H1 (cell line): Measurements from ENCODE around the gene TSPEAR. TPM values are rescaled to one million over a fixed set of nuclear protein-coding genes. Genes with fewer than 3 reads are reported as not detected.

Experiments used
- CTCF ChIA-PET: fragments of 300-600 bp; sonication (Branson Sonifier 250); formaldehyde crosslinking; loops from one replicate; lab custom pipeline; 2021; ENCODE audit not compliant: partially characterized antibody; lab: Charles Lee
- POLR2A ChIA-PET: fragments of 300-600 bp; sonication (Branson Sonifier 250); formaldehyde crosslinking; loops from one replicate; lab custom pipeline; 2021; ENCODE audit warnings: inconsistent platforms; ENCODE audit not compliant: partially characterized antibody; lab: Charles Lee
- DNase-seq, 2 experiments: peaks; one replicate each; pipeline versions ENCODE4 v3.0.0 to v3.0.0-alpha.2; 2010 to 2022; ENCODE audit warnings: low spot score in 2 of 2, low read depth in 1 of 2, mixed read lengths in 1 of 2
- FAIRE-seq: peaks from 2 replicates; lab custom pipeline; 2011; peaks lifted over from hg19 to GRCh38; lab: Jason Lieb, UNC
- H2AFZ ChIP-seq: 2 replicates; pipeline ENCODE4 v1.8.1; 2012; ENCODE audit warnings: low read length, inconsistent platforms
- H2AK5ac ChIP-seq: 2 replicates; pipeline ENCODE4 v1.6.1; 2013; ENCODE audit warnings: low read depth, low read length
- H2BK120ac ChIP-seq: replicated peaks from 2 replicates; pipeline ENCODE3; 2013; ENCODE audit warnings: low read depth, low read length, inconsistent platforms
- H2BK12ac ChIP-seq: 2 replicates; pipeline ENCODE4 v1.6.1; 2013; ENCODE audit warnings: low read depth, low read length
- H2BK15ac ChIP-seq: 2 replicates; pipeline ENCODE4 v1.6.1; 2013; ENCODE audit warnings: low read length
- H2BK20ac ChIP-seq: 2 replicates; pipeline ENCODE4 v1.6.1; 2013; ENCODE audit warnings: low read length
- H2BK5ac ChIP-seq: 2 replicates; pipeline ENCODE4 v1.6.1; 2013; ENCODE audit warnings: low read depth, low read length
- H3K14ac ChIP-seq: 2 replicates; pipeline ENCODE4 v1.6.1; 2013; ENCODE audit warnings: inconsistent platforms; ENCODE audit not compliant: insufficient read length
- H3K18ac ChIP-seq: 2 replicates; pipeline ENCODE4 v1.6.1; 2013; ENCODE audit warnings: low read length; ENCODE audit errors: extremely low read depth
- H3K23ac ChIP-seq: 2 replicates; pipeline ENCODE4 v1.6.1; 2013; ENCODE audit warnings: inconsistent platforms; ENCODE audit not compliant: insufficient read length
- H3K23me2 ChIP-seq: 2 replicates; pipeline ENCODE4 v1.6.1; 2013; ENCODE audit warnings: low read depth, low read length
- H3K27ac ChIP-seq: 2 replicates; pipeline ENCODE4 v1.6.1; 2011; ENCODE audit warnings: low read depth, low read length, inconsistent platforms
- H3K27me3 ChIP-seq, 4 experiments: replicated peaks in 1 of 4; 1 replicate in 1 of 4; 2 replicates in 3 of 4; pipeline versions ENCODE4 v1.6.1 to v1.8.1; 2011 to 2013; ENCODE audit warnings: low read length in 3 of 4, mild to moderate bottlenecking in 3 of 4, inconsistent platforms in 2 of 4, mixed read lengths in 2 of 4, moderate library complexity in 1 of 4; ENCODE audit not compliant: control insufficient read depth in 3 of 4, insufficient read depth in 3 of 4; ENCODE audit errors: extremely low read depth in 1 of 4
- H3K36me3 ChIP-seq, 4 experiments: 2 replicates each; pipeline versions ENCODE4 v1.6.1 to v1.8.1; 2011 to 2013; ENCODE audit warnings: mild to moderate bottlenecking in 4 of 4, low read length in 3 of 4, moderate library complexity in 2 of 4, control low read depth in 1 of 4, inconsistent platforms in 1 of 4; ENCODE audit not compliant: insufficient read depth in 4 of 4, control insufficient read depth in 2 of 4
- H3K4ac ChIP-seq: replicated peaks from 2 replicates; pipeline ENCODE3; 2013; ENCODE audit warnings: low read length, low read depth, mixed read lengths, inconsistent platforms; ENCODE audit not compliant: insufficient read length
- H3K4me1 ChIP-seq, 4 experiments: replicated peaks in 1 of 4; 1 replicate in 1 of 4; 2 replicates in 3 of 4; pipeline versions ENCODE4 v1.6.1 to v1.8.1; 2011 to 2013; ENCODE audit warnings: low read length in 3 of 4, inconsistent platforms in 2 of 4, mixed read lengths in 1 of 4; ENCODE audit not compliant: insufficient read depth in 4 of 4, control insufficient read depth in 3 of 4
- H3K4me2 ChIP-seq, 2 experiments: 2 replicates each; pipeline versions ENCODE4 v1.6.1 to v1.8.1; 2011 to 2013; ENCODE audit warnings: low read depth in 2 of 2, low read length in 2 of 2, control low read depth in 1 of 2, inconsistent platforms in 1 of 2, mild to moderate bottlenecking in 1 of 2; ENCODE audit not compliant: insufficient read depth in 1 of 2
- H3K4me3 ChIP-seq, 4 experiments: fragments of 200-600, 300-600 bp in 1 of 4; sonication (generic), shearing (Covaris generic), sonication (Bioruptor Twin) in 1 of 4; 2 replicates each; pipeline versions ENCODE4 v1.5.1 to v1.8.1; 2011 to 2016; ENCODE audit warnings: low read length in 4 of 4, low read depth in 3 of 4, control low read depth in 2 of 4, inconsistent platforms in 2 of 4, mild to moderate bottlenecking in 2 of 4, mixed read lengths in 1 of 4, moderate library complexity in 1 of 4; ENCODE audit not compliant: insufficient read depth in 2 of 4; ENCODE audit errors: extremely low read depth in 1 of 4
- H3K56ac ChIP-seq: replicated peaks from 2 replicates; pipeline ENCODE3; 2013; ENCODE audit warnings: low read depth, mild to moderate bottlenecking, mixed read lengths, low read length, inconsistent platforms; ENCODE audit not compliant: insufficient read length
- H3K79me1 ChIP-seq: 2 replicates; pipeline ENCODE4 v1.6.1; 2013; ENCODE audit warnings: low read depth, low read length, control low read depth
- H3K79me2 ChIP-seq, 2 experiments: 2 replicates each; pipeline versions ENCODE4 v1.6.1 to v1.8.1; 2012 to 2013; ENCODE audit warnings: low read length in 2 of 2, mild to moderate bottlenecking in 2 of 2, inconsistent platforms in 1 of 2; ENCODE audit not compliant: insufficient read depth in 2 of 2, control insufficient read depth in 1 of 2
- H3K9ac ChIP-seq, 4 experiments: replicated peaks in 1 of 4; 1 replicate in 1 of 4; 2 replicates in 3 of 4; pipeline versions ENCODE4 v1.6.1 to v1.8.1; 2011 to 2013; ENCODE audit warnings: low read depth in 3 of 4, low read length in 3 of 4, control low read depth in 2 of 4, mild to moderate bottlenecking in 2 of 4, moderate library complexity in 2 of 4, inconsistent platforms in 1 of 4; ENCODE audit errors: extremely low read depth in 1 of 4
- H3K9me3 ChIP-seq, 2 experiments: 2 replicates each; pipeline versions ENCODE4 v1.6.1 to v1.8.1; 2012 to 2013; ENCODE audit warnings: mild to moderate bottlenecking in 2 of 2, moderate library complexity in 2 of 2, control low read depth in 1 of 2, inconsistent platforms in 1 of 2, low read depth in 1 of 2, low read length in 1 of 2, mixed read lengths in 1 of 2; ENCODE audit not compliant: insufficient read depth in 2 of 2
- H4K20me1 ChIP-seq, 2 experiments: replicated peaks in 1 of 2; 2 replicates each; pipeline versions ENCODE3 to v1.8.1; 2011 to 2013; ENCODE audit warnings: inconsistent platforms in 2 of 2, low read length in 2 of 2, mild to moderate bottlenecking in 1 of 2; ENCODE audit not compliant: insufficient read depth in 2 of 2, control insufficient read depth in 1 of 2
- H4K5ac ChIP-seq: 2 replicates; pipeline ENCODE4 v1.6.1; 2013; ENCODE audit warnings: low read length, low read depth, mixed read lengths, inconsistent platforms; ENCODE audit not compliant: insufficient read length
- H4K8ac ChIP-seq: 2 replicates; pipeline ENCODE4 v1.8.0; 2013; ENCODE audit warnings: mild to moderate bottlenecking, moderate library complexity, low read length, inconsistent platforms; ENCODE audit not compliant: insufficient read depth; ENCODE audit errors: extremely low read depth
- H4K91ac ChIP-seq: replicated peaks from 2 replicates; pipeline ENCODE3; 2013; ENCODE audit warnings: low read length, mixed read lengths, inconsistent platforms; ENCODE audit not compliant: insufficient read length
- ATF3 ChIP-seq: IDR thresholded peaks from 2 replicates; pipeline ENCODE4 v1.6.1; 2011; ENCODE audit warnings: low read depth, mild to moderate bottlenecking, low read length; ENCODE audit not compliant: insufficient read depth
- BACH1 ChIP-seq: IDR thresholded peaks from 2 replicates; pipeline ENCODE4 v1.6.1; 2012; ENCODE audit warnings: low read length, improper control_type of control experiment
- CTBP2 ChIP-seq: IDR thresholded peaks from 2 replicates; pipeline ENCODE4 v1.7.0; 2011; ENCODE audit warnings: borderline replicate concordance, mild to moderate bottlenecking, moderate library complexity, mixed read lengths, low read length; ENCODE audit not compliant: insufficient read depth, insufficient read length
- EGR1 ChIP-seq: IDR thresholded peaks from 2 replicates; pipeline ENCODE4 v1.6.1; 2011; ENCODE audit warnings: low read depth, low read length, borderline replicate concordance
- EP300 ChIP-seq, 2 experiments: IDR thresholded peaks; 1 replicate in 1 of 2; 2 replicates in 1 of 2; pipeline ENCODE4 v1.6.1; 2011 to 2012; ENCODE audit warnings: low read depth in 2 of 2, low read length in 2 of 2, mild to moderate bottlenecking in 2 of 2, borderline replicate concordance in 1 of 2, inconsistent platforms in 1 of 2, moderate library complexity in 1 of 2
- KDM1A ChIP-seq: fragments of 200-600, 300-600 bp; sonication (generic); IDR thresholded peaks from 2 replicates; pipeline ENCODE4 v1.7.1; 2016; ENCODE audit warnings: mild to moderate bottlenecking, low read length, borderline replicate concordance
- NANOG ChIP-seq: IDR thresholded peaks from 2 replicates; pipeline ENCODE4 v1.6.1; 2011; ENCODE audit warnings: low read length, low read depth, mild to moderate bottlenecking, inconsistent platforms; ENCODE audit not compliant: insufficient read depth, poor library complexity, severe bottlenecking
- NRF1 ChIP-seq: IDR thresholded peaks from 2 replicates; pipeline ENCODE4 v1.6.1; 2011; ENCODE audit warnings: mild to moderate bottlenecking, low read depth, low read length, improper control_type of control experiment
- POLR2A ChIP-seq, 2 experiments: IDR thresholded peaks; 1 replicate in 1 of 2; 2 replicates in 1 of 2; pipeline ENCODE4 v1.6.1; 2011; ENCODE audit warnings: low read depth in 2 of 2, low read length in 2 of 2, mild to moderate bottlenecking in 2 of 2; ENCODE audit errors: control extremely low read depth in 1 of 2
- RBBP5 ChIP-seq: IDR thresholded peaks from 2 replicates; pipeline ENCODE4 v1.7.1; 2012; ENCODE audit warnings: low read depth, mild to moderate bottlenecking, inconsistent platforms, low read length, moderate library complexity, borderline replicate concordance
- RXRA ChIP-seq: IDR thresholded peaks from 2 replicates; pipeline ENCODE4 v1.6.1; 2011; ENCODE audit warnings: low read depth, mild to moderate bottlenecking, low read length, moderate library complexity; ENCODE audit not compliant: insufficient read depth
- SIRT6 ChIP-seq: IDR thresholded peaks from one replicate; pipeline ENCODE4 v1.7.1; 2012; ENCODE audit warnings: low read length, inconsistent platforms
- TCF12 ChIP-seq: IDR thresholded peaks from 2 replicates; pipeline ENCODE4 v1.6.1; 2011; ENCODE audit warnings: low read depth, mild to moderate bottlenecking, low read length
- WGBS, 2 experiments: shearing (Covaris generic) in 1 of 2; methylation state at CpG; one replicate each; pipeline versions ENCODE4 v1.1.6 to v1.1.7; 2013 to 2015; ENCODE audit warnings: low lambda C conversion rate in 2 of 2, mixed read lengths in 2 of 2, inconsistent platforms in 1 of 2, low coverage in 1 of 2, missing lambda C conversion rate in 1 of 2; ENCODE audit not compliant: insufficient replicate concordance in 2 of 2, insufficient coverage in 1 of 2, insufficient read length in 1 of 2; ENCODE audit errors: extremely low coverage in 1 of 2, missing lambda C conversion rate in 1 of 2; 5-methylcytosine and 5-hydroxymethylcytosine counted together
- polyA plus RNA-seq, 7 experiments: library from polyadenylated mRNA; depleted of rRNA in 3 of 7; stranded (reverse) in 5 of 7; unstranded in 2 of 7; fragments of >200 nt in 5 of 7; fragments of 200-250 nt in 2 of 7; gene quantifications; 1 replicate in 5 of 7; 2 replicates in 1 of 7; 4 replicates in 1 of 7; pipeline versions ENCODE4 v1.2.1 to v1.2.3, GENCODE V29; 2011 to 2013; ENCODE audit warnings: missing spikeins in 2 of 7, mixed read lengths in 2 of 7
- total RNA-seq: library from RNA; stranded (reverse); fragmentation: NEBNext Ultra II Directional; extraction: Animal tissue kit (Norgen Biotek cat#: 25700); gene quantifications from 2 replicates; pipeline ENCODE4 v1.2.1, GENCODE V29; 2021

TSPEAR gene
- total and polyA plus RNA-seq, 2 of the 8 experiments (the other 6 are each of a cell fraction or from before 2014, with no cell fraction given): 0.58 to 0.89 TPM

GRCh38 chr21:44726826-44727225, 15.5 kb upstream of the TSPEAR start:
- H3K27me3 ChIP-seq: peaks cover 0 to 17% (median 9%) of the 10 kb centered on the region in 4 experiments; a peak in 6 of 7 replicates
- H2BK20ac ChIP-seq: peak overlapping the region; percentile 34; the same call in 1 of the 2 replicates
- H3K56ac ChIP-seq: no peak overlapping the region
- H3K36me3 ChIP-seq: no peaks in the 10 kb centered on the region
- H4K5ac ChIP-seq: no peak overlapping the region
- H3K4me3 ChIP-seq: no peak overlapping the region
- H4K20me1 ChIP-seq: no peaks in the 10 kb centered on the region
- peaks cover 0 to 18% (median 11%) of the 10 kb centered on the region in 4 experiments; a peak in 5 of 7 replicates for H3K4me1 ChIP-seq
- H3K4ac ChIP-seq: no peak overlapping the region
- H3K23me2 ChIP-seq: no peaks in the 10 kb centered on the region; the same call in 1 of the 2 replicates
- H3K79me1 ChIP-seq: no peaks in the 10 kb centered on the region
- 92% methylated on average over 6 of the region's 6 CpGs; no CpG with 5 or more reads in 1 of the 2 experiments for WGBS, 2 experiments
- no peak overlapping the region for H4K8ac ChIP-seq
- CTCF ChIA-PET: interaction anchor here (0.6 to 1.6 kb wide), 10 partner anchors 11 to 811 kb away, joined by 3 to 7 read pairs (median 3); partner anchors contain the start of gene KRTAP10-12
- no peak overlapping the region for H2AK5ac ChIP-seq
- DNase-seq (no peak), FAIRE-seq (no peak)
- H2BK5ac ChIP-seq: no peak overlapping the region
- H3K79me2 ChIP-seq: no peaks in the 10 kb centered on the region
- no peak overlapping the region for H3K23ac ChIP-seq
- H3K4me2 ChIP-seq: no peak overlapping the region
- H2BK120ac ChIP-seq: no peak overlapping the region
- no peak overlapping the region for H2AFZ ChIP-seq
- H3K18ac ChIP-seq: no peak overlapping the region; the same call in 1 of the 2 replicates
- H4K91ac ChIP-seq: no peak overlapping the region
- 0 out of 2 replicates have a peak overlapping the region, but pooled peaks have one; percentile 27 for H2BK12ac ChIP-seq
- no peak overlapping the region for H3K9ac ChIP-seq
- H3K27ac ChIP-seq: no peak overlapping the region
- peak overlapping the region; percentile 81; the same call in 1 of the 2 replicates for H2BK15ac ChIP-seq
- no peaks in the 10 kb centered on the region; a peak in 1 of 4 replicates for H3K9me3 ChIP-seq
- no peak overlapping the region for H3K14ac ChIP-seq
- POLR2A ChIA-PET: interaction anchor here (1.0 to 3.0 kb wide), 4 partner anchors 10 to 41 kb away, joined by 3 to 9 read pairs (median 4); no protein-coding TSS in a partner anchor
- TF ChIP-seq RBBP5 (no peak), EP300 (IDR thresholded peaks at IDR 0.05; ENCODE audit: borderline replicate concordance in 1 of 2, low read depth in 2 of 2, low read length in 2 of 2) (no peak), BACH1 (no peak), NRF1 (no peak), CTBP2 (no peak), TCF12 (no peak), ATF3 (no peak), SIRT6 (no peak), RXRA (no peak), POLR2A (IDR thresholded peaks at IDR 0.05; ENCODE audit: control extremely low read depth in 1 of 2, low read depth in 2 of 2, low read length in 2 of 2) (no peak), EGR1 (no peak), NANOG (no peak), KDM1A (no peak)
